Right forelimb (tissue), 1 donor: ENCODE measurements around the gene NLRC3.
"Not testable (repeated sequence)": the region's sequence is repeated elsewhere in the genome, so short reads cannot be mapped to it uniquely, and the experiment has no call there.

ENCODE experiments used
- DNase-seq: peaks from one replicate; pipeline ENCODE4 v3.0.0-alpha.2; 2018

The NLRC3 gene

DNA sequence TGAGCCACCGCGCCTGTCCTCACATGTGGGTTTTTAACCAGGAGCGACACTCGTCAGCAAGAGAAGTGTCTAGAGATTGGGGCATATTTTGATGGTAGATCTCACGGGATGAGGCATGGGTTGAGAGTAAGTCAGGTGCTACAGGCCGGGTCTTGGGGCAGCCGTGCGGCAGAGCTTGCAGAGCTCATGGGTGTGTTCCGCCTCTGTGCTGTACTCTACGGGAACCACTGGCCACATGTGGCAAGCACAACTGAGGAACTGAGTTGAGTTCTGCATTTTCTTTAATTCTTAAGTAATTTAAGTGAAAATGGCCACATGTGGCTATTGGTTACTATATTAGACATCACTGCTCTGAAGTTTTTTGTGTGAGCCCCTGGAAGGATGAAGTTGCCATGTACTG lies 66.8 kb downstream of the NLRC3 start:
- DNase-seq: no peak

DNA sequence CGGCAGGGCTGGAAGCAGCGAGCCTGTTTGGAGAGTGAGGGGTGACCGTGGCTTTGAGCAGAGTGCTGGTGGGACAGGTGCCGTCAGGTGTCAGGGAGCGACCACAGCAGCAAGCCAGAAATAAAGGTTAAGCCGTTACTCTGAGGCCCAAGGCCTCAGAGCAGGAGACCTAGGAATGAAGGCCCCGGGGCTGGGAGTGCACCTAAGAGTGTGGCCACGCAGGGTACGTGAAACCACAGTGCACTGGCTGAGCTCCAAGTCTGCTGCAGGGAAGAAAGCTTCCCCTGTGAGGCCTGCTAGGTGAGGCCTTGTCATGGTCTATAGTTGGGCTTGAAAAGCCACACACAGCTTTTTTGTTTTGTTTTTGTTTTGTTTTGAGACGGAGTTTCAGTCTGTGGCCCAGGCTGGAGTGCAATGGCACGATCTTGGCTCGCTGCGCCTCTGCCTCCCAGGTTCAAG lies 67.7 kb downstream of the NLRC3 start:
- no peak for DNase-seq

DNA sequence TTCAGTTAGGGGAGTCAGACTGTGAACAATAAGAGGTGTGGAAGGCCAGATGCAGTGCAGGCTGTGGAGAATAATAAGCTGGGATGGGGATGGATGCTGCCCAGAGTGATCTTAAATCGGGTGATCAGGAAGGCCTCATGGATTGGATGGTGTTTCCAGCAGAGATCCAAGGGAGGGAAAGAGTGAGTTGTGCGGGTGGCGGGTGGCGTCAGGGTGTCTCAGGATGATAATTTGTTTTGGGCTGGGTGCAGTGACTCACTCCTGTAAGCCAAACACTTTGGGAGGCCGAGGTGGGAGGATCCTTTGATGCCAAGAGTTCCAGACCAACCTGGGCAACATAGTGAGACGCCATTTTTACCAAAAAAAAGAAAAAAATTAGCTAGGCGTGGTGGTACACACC lies 68.5 kb downstream of the NLRC3 start:
- no peak for DNase-seq

DNA sequence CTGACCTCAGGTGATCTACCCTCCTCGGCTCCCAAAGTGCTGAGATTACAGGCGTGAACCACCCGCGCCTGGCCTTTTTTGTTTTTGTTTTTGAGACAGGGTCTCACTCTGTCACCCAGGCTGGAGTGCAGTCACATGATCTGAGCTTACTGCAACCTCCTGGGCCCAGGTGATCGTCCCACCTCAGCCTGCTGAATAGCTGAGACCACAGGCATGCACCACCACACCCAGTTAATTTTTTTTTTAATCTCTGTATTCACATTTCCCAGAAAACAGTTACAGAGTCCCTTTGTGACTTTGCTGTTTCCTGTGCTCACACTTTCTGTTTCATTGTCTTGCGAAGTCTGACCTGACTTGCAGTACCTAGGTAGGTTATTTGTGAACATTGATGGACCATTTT lies 73.7 kb downstream of the NLRC3 start:
- DNase-seq: no peak

DNA sequence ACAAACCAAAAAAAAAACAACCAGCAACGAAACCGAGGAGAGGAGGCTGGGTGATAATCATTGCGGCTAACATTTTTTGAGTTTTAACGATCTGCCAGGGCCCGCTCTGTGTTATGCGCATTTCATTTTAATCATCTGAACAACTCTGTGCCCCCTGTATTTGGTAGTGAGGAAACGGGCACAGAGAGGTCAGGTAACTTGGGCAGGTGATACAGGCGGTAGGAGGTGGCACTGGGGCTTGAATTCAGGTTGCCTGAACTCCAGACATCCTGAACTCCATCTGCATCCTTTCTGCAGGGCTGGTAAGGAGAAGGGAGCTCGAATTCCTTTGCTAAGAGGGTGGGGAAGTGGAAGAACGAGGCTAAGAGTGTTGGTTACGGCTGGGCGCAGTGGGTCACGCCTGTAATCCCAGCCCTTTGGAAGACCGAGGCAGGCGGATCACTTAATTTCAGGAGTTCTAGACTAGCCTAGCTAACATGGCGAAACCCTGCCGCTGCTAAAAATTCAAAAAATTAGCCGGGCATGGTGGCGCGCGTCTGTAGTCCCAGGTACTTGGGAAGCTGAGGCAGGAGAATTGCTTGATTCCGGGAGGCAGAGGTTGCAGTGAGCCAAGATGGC lies 75.3 kb downstream of the NLRC3 start:
- DNase-seq: no peak

DNA sequence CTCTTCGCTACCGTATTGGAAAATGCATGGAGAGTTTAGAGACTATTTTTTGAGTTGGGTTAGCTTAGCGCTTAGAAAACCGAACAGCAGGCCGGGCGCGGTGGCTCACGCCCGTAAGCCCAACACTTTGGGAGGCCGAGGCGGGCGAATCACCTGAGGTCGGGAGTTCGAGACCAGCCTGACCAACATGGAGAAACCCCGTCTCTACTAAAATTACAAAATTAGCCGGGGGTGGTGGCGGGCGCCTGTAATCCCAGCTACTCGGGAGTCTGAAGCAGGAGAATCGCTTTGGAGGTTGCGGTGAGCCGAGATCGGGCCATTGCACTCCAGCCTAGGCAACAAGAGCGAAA lies 75.8 kb downstream of the NLRC3 start:
- DNase-seq: not testable (repeated sequence)

DNA sequence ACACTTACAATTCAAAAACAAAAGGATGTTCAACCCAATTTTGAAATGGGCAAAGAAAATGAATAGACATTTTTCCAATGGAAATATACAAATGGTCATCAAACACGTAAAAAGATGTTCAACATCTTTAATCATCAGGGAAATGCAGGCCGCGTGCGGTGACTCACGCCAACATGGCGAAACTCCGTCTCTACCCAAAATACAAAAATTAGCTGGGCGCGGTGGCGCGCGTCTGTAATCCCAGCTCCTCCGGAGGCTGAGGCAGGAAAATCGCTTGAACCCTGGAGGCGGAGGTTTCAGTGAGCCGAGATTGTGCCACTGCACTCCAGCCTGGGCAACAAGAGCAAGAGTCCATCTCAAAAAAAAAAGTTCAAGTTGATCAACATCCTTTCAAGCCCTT lies 78.2 kb downstream of the NLRC3 start:
- DNase-seq: no peak

DNA sequence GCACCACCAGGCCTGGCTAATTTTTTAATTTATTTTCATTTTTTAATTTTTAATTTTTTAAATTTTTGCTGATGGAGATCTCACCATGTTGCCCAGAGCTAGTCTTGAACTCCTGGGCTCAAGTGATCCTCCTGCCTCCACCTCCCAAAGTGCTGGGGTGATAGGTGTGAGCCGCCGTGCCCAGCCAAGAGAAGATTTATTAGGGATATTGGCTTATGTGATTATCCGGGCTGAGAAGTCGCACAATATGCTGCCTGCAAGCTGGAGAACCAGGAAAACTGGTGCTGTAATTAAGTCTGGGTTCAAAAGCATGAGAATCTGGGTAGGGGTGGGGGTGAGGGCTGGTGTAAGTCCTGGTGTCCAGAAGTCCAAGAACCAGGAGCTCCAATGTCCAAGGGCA lies 79.4 kb downstream of the NLRC3 start:
- DNase-seq: no peak

DNA sequence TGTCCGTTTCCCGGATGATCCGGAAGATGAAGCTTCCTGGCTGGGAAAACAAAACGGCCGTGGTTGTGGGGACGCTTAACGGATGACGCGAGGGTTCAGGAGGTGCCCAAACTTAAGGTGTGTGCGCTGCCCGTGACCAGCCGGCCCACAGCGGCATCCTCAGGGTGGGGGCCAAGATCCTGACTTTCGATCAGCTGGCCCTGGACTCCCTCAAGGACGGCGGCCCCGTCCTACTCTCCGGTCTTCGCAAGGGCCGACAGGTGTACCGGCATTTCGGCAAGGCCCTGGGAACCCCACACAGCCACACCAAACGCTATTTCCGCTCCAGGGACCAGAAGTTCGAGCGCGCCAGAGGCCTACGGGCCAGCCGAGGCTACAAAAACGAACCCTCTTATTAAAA lies 80.8 kb downstream of the NLRC3 start:
- DNase-seq: no peak

DNA sequence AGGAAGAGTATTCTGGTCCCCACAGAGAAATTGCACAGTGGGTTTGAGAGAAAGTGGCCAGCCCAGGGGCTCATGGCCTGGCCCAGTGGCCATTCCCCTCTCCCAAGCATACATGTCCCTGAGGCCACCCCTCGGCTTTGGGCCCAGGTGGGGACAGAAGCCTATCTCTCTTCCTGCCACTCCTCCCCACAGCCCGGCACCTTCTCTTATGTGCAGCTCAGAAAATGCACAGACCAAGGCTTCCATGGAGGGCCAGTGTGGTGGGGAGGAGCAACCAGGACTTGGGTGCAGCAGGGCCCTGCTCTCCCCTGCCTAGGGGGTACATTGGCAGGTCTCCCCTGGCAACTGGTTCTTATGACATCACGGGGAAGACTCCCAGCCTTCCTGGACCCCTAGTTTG lies 82.0 kb downstream of the NLRC3 start, which contains the start of gene C16orf90:
C16orf90 (minus strand) TSS at position 314 of the 400 bp plus-strand sequence; CDS start at position 246, 68 bp downstream.
- DNase-seq: no peak

DNA sequence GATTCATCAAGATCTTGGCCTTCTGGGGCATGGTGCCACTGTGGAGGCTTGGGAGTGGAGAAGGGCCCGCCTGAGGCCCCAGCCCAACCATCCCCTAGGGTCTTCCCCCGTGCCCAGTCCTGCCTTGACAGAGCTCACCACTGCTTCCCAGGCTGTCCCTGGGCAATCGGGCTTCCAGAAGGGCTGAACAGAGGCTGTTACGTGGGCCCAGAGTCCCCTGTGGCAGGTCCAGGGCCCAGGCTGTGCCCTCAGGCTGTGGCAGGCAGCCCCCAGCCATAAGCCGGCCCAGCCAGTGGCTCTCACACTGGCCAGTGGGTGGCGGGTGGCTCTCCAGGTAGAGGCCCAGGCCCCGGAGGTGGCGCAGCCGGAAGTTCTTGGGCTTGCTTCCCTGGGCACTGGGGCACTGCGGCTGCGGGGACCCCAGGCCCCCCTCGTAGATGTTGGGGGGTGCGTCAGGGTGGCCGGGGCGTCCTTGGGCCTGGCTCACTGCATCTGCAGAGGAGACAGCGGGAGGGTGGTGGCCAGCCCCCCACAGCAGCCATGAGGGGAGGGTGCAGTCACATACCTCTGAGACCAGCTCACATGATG lies 82.7 kb downstream of the NLRC3 start:
- no peak for DNase-seq

DNA sequence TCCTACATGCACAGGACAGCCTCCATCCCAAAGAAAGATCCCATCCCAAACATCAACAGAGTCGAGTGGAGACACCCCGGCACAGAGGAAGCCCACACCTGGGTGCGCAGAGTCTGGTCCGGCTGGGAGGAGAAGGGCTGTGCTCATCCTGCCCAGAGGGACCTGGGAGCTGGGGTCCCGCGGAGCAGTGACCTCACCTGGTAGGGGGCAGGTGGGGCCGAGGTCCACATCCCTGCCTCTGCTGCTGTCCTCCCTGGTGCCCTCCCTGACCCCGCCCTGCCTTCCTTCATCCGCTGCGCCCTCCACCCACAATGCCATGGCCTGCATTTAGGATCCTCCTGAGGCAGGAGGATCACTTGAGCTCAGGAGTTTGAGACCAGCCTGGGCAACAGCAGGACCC lies 84.8 kb downstream of the NLRC3 start:
- no peak for DNase-seq

DNA sequence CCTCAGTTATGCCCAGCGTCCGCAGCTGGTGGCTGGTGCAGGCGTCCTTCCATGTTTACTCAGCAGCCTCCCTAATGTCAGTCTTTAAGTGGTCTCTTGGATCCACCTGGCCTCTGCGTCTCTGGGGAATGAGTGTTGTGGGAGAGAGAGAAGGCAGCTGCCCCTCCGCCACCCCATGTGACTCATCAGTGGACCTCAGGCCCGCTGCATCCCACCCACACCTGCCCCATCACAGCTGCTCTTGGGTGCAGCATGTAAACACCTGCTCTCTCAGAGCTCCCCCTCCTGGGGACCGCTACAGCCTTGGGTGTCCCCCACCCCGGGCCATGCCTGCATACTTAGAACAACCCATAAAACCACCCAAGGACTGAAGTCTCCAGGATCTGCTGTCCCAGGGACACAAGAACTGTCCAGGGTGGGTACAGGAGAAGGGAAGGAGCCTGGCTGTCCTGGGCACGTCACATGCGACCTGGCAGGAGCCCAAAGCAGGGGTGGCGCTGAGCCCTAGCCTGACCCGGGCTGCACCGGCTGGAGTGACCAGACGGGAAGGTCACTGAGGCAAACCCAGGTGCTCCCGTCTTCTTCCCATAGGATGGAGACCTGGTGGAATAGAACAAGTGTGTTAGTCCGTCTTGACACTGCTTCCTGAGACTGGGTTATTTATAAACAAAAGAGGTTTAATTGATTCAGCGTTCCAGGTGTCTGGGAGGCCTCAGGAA lies 86.1 kb downstream of the NLRC3 start:
- DNase-seq: no peak
